GM12892 (cell line): ENCODE results near the gene GABRA5.

Experiments
- POLR2A ChIP-seq: IDR thresholded peaks from 2 replicates; pipeline ENCODE4 v1.6.1; 2011; ENCODE audit warnings: low read depth, low read length, control low read depth
- POLR2AphosphoS5 ChIP-seq: IDR thresholded peaks from 2 replicates; pipeline ENCODE4 v1.6.1; 2011; ENCODE audit warnings: low read depth, low read length, control low read depth

- TF ChIP-seq POLR2A (no peak), POLR2AphosphoS5 (no peak)
These were observed 2.8 kb downstream of the GABRA5 start for GRCh38 chr15:26869628-26870027.
